IMR-90 (cell line): Measurements from ENCODE around the gene SYT10. TPM values are rescaled to one million over a fixed set of nuclear protein-coding genes. Genes with fewer than 3 reads are reported as not detected.

Source experiments
- ATAC-seq: fragments of 200-7000 bp; cut with Tn5 transposase; 2 replicates; pipeline ENCODE4 v1.9.1; 2020; ENCODE audit warnings: low read depth, mild to moderate bottlenecking, moderate library complexity
- BruUV-seq: library from RNA; stranded (reverse); fragments of 400-500 nt; replicated peaks from 2 replicates; lab custom pipeline; 2021; lab: Mats Ljungman, UMichigan
- CTCF ChIA-PET: fragments of 300-600 bp; formaldehyde crosslinking; extraction: SDS; loops from one replicate; lab custom pipeline; 2021; ENCODE audit warnings: antibody characterized with exemption; lab: Yijun Ruan, JAX
- POLR2A ChIA-PET: fragments of 300-600 bp; sonication (Branson Sonifier 250); formaldehyde crosslinking; loops from one replicate; lab custom pipeline; 2022; ENCODE audit warnings: antibody characterized with exemption; ENCODE audit not compliant: unreplicated experiment; lab: Charles Lee
- DNase-seq: peaks from one replicate; pipeline ENCODE4 v3.0.0; 2013
- H2AFZ ChIP-seq: replicated peaks from 2 replicates; pipeline ENCODE3; 2013; ENCODE audit warnings: low read length, mild to moderate bottlenecking; ENCODE audit not compliant: poor library complexity
- H2AK5ac ChIP-seq: 2 replicates; pipeline ENCODE4 v1.6.1; 2013; ENCODE audit warnings: low read depth, low read length, inconsistent platforms
- H2AK9ac ChIP-seq: replicated peaks from 2 replicates; pipeline ENCODE3; 2013; ENCODE audit warnings: mild to moderate bottlenecking, low read depth, low read length, moderate library complexity; ENCODE audit not compliant: poor library complexity
- H2BK120ac ChIP-seq: 2 replicates; pipeline ENCODE4 v1.6.1; 2013; ENCODE audit warnings: low read depth, low read length, inconsistent platforms
- H2BK15ac ChIP-seq: 3 replicates; pipeline ENCODE4 v1.6.1; 2013; ENCODE audit warnings: low read depth, low read length, inconsistent platforms
- H2BK20ac ChIP-seq: 2 replicates; pipeline ENCODE4 v1.6.1; 2013; ENCODE audit warnings: low read depth, mild to moderate bottlenecking, inconsistent platforms, low read length, moderate library complexity
- H2BK5ac ChIP-seq: 2 replicates; pipeline ENCODE4 v1.6.1; 2013; ENCODE audit warnings: mild to moderate bottlenecking, low read depth, low read length, inconsistent platforms; ENCODE audit not compliant: poor library complexity, severe bottlenecking
- H3K14ac ChIP-seq: replicated peaks from 2 replicates; pipeline ENCODE4 v1.6.1; 2013; ENCODE audit warnings: low read depth, low read length, inconsistent platforms
- H3K18ac ChIP-seq: 2 replicates; pipeline ENCODE4 v1.6.1; 2013; ENCODE audit warnings: low read depth, low read length, control low read depth
- H3K23ac ChIP-seq: 2 replicates; pipeline ENCODE4 v1.6.1; 2013; ENCODE audit warnings: low read depth, low read length, inconsistent platforms
- H3K27ac ChIP-seq: 2 replicates; pipeline ENCODE4 v1.5.1; 2013; ENCODE audit warnings: mild to moderate bottlenecking, control low read depth, low read length; ENCODE audit not compliant: insufficient read depth
- H3K27me3 ChIP-seq: 2 replicates; pipeline ENCODE4 v1.6.1; 2013; ENCODE audit warnings: low read length; ENCODE audit not compliant: control insufficient read depth, insufficient read depth
- H3K36me3 ChIP-seq: 2 replicates; pipeline ENCODE4 v1.6.1; 2013; ENCODE audit warnings: low read length, mixed read lengths; ENCODE audit not compliant: control insufficient read depth, insufficient read depth
- H3K4ac ChIP-seq: 2 replicates; pipeline ENCODE4 v1.6.1; 2013; ENCODE audit warnings: low read depth, low read length, inconsistent platforms
- H3K4me1 ChIP-seq: 2 replicates; pipeline ENCODE4 v1.6.1; 2013; ENCODE audit warnings: low read length, mixed read lengths; ENCODE audit not compliant: control insufficient read depth, insufficient read depth
- H3K4me2 ChIP-seq: 2 replicates; pipeline ENCODE4 v1.6.1; 2013; ENCODE audit warnings: low read depth, mild to moderate bottlenecking, control low read depth, low read length, moderate library complexity
- H3K4me3 ChIP-seq: 2 replicates; pipeline ENCODE4 v1.5.1; 2013; ENCODE audit warnings: low read depth, mild to moderate bottlenecking, control low read depth, low read length, moderate library complexity; ENCODE audit not compliant: insufficient read depth
- H3K56ac ChIP-seq: 2 replicates; pipeline ENCODE4 v1.6.1; 2013; ENCODE audit warnings: low read length, inconsistent platforms; ENCODE audit not compliant: insufficient read depth; ENCODE audit errors: extremely low read depth
- H3K79me1 ChIP-seq, 2 experiments: 2 replicates each; pipeline ENCODE4 v1.6.1; 2013; ENCODE audit warnings: low read length in 2 of 2, inconsistent platforms in 1 of 2, low read depth in 1 of 2
- H3K9ac ChIP-seq: 2 replicates; pipeline ENCODE4 v1.6.1; 2013; ENCODE audit warnings: low read depth, low read length, control low read depth
- H3K9me1 ChIP-seq: 2 replicates; pipeline ENCODE4 v1.6.1; 2013; ENCODE audit warnings: low read length, inconsistent platforms; ENCODE audit not compliant: insufficient read depth
- H3K9me3 ChIP-seq: 2 replicates; pipeline ENCODE4 v1.6.1; 2013; ENCODE audit warnings: low read length; ENCODE audit not compliant: control insufficient read depth, insufficient read depth
- H4K20me1 ChIP-seq: 2 replicates; pipeline ENCODE4 v1.6.1; 2013; ENCODE audit warnings: low read length, inconsistent platforms; ENCODE audit not compliant: insufficient read depth
- H4K5ac ChIP-seq: 2 replicates; pipeline ENCODE4 v1.6.1; 2013; ENCODE audit warnings: mild to moderate bottlenecking, low read depth, low read length, control low read depth
- H4K8ac ChIP-seq, 2 experiments: 2 replicates each; pipeline ENCODE4 v1.6.1; 2013; ENCODE audit warnings: low read depth in 2 of 2, low read length in 2 of 2, control low read depth in 1 of 2, inconsistent platforms in 1 of 2
- H4K91ac ChIP-seq: 2 replicates; pipeline ENCODE4 v1.6.1; 2013; ENCODE audit warnings: low read depth, low read length, inconsistent platforms; ENCODE audit not compliant: insufficient read depth
- BHLHE40 ChIP-seq: fragments of 150-350 bp; IDR thresholded peaks from 2 replicates; pipeline ENCODE4 v1.6.1; 2016; ENCODE audit warnings: mild to moderate bottlenecking, low read depth, low read length
- CEBPB ChIP-seq: IDR thresholded peaks from 2 replicates; pipeline ENCODE4 v1.6.1; 2012; ENCODE audit warnings: low read depth, low read length, improper control_type of control experiment
- MAZ ChIP-seq: IDR thresholded peaks from 2 replicates; pipeline ENCODE4 v1.6.1; 2012; ENCODE audit warnings: low read depth, mild to moderate bottlenecking, low read length, improper control_type of control experiment, moderate library complexity, borderline replicate concordance
- NFE2L2 ChIP-seq: fragments of 150-350 bp; IDR thresholded peaks from 2 replicates; pipeline ENCODE4 v1.6.1; 2016; ENCODE audit warnings: low read depth, mild to moderate bottlenecking, low read length
- RAD21 ChIP-seq: IDR thresholded peaks from 2 replicates; pipeline ENCODE4 v1.6.1; 2012; ENCODE audit warnings: low read length, improper control_type of control experiment
- WGBS, 2 experiments: methylation state at CpG; one replicate each; pipeline versions ENCODE4 v1.1.5 to v1.1.7; 2013; ENCODE audit warnings: missing lambda C conversion rate in 2 of 2; ENCODE audit not compliant: insufficient read length in 1 of 2; ENCODE audit errors: extremely low coverage in 2 of 2; 5-methylcytosine and 5-hydroxymethylcytosine counted together
- dilution Hi-C: fragments of 300-500 bp; cut with HindIII; formaldehyde crosslinking; loops from one replicate; pipeline ENCODE4 v1.14.3; 2018; ENCODE audit warnings: low sequenced_read_pairs; ENCODE audit not compliant: unreplicated experiment
- in situ Hi-C: fragments of 300-500 bp; cut with MboI; formaldehyde crosslinking; loops from 3 replicates; pipeline ENCODE4 v1.14.3; 2019; ENCODE audit warnings: low sequenced_read_pairs, inconsistent platforms, mixed read lengths
- intact Hi-C: fragments of 100-400 bp; cut with micrococcal nuclease; formaldehyde crosslinking; loops from 2 replicates; pipeline ENCODE4 v1.10.0; 2022
- polyA plus RNA-seq, 3 experiments: library from polyadenylated mRNA; depleted of rRNA; stranded (reverse); fragments of >200 nt; gene quantifications; 2 replicates each; pipeline ENCODE4 v1.2.3, GENCODE V29; 2012; ENCODE audit warnings: low replicate concordance in 1 of 3
- total RNA-seq: library from RNA; depleted of rRNA; stranded (reverse); fragments of >200 nt; gene quantifications from 2 replicates; pipeline ENCODE4 v1.2.3, GENCODE V29; 2012

The SYT10 gene
- total and polyA plus RNA-seq, 2 of the 4 experiments (the other 2 are of a cell fraction): not detected

- no peak for TF ChIP-seq BHLHE40
These were observed 48.4 kb upstream of the SYT10 start (continued) for GRCh38 chr12:33488036-33488435.

GRCh38 chr12:33486058-33486457 lies 46.4 kb upstream of the SYT10 start:
- Histone ChIP-seq H3K27me3 (no peaks in the 10 kb centered on the region), H3K18ac (no peak overlapping the region), H2BK15ac (no peak overlapping the region), H2BK5ac (no peak overlapping the region), H3K4me2 (no peak overlapping the region), H3K56ac (no peak overlapping the region), H4K8ac (no peak overlapping the region), H2AK5ac (no peak overlapping the region), H3K4me3 (no peak overlapping the region), H3K4me1 (no peaks in the 10 kb centered on the region), H3K9ac (no peak overlapping the region), H3K23ac (no peak overlapping the region), H2BK20ac (no peak overlapping the region), H3K4ac (no peak overlapping the region), H4K5ac (no peak overlapping the region), H3K36me3 (no peaks in the 10 kb centered on the region), H3K9me3 (peaks cover 11% of the 10 kb centered on the region), H4K91ac (no peak overlapping the region), H2BK120ac (no peak overlapping the region), H3K14ac (no peak overlapping the region), H3K9me1 (no peaks in the 10 kb centered on the region), H2AK9ac (no peak overlapping the region), H3K79me1 (no peaks in the 10 kb centered on the region), H4K20me1 (no peaks in the 10 kb centered on the region), H3K27ac (no peak overlapping the region), H2AFZ (no peak overlapping the region)
- in situ Hi-C loops: no loop called here
- dilution Hi-C loops: no loop called here
- no peak for ATAC-seq
- no peak for DNase-seq
- intact Hi-C loops: no loop called here
- no CpG with 5 or more reads among the region's 2 CpGs for WGBS, 2 experiments
- POLR2A ChIA-PET: no interaction called here
- TF ChIP-seq MAZ (no peak), RAD21 (no peak), NFE2L2 (no peak), CEBPB (no peak)
- no TSS peak for BruUV-seq
- CTCF ChIA-PET: no interaction called here
